Stimulated activated CD4-positive, alpha-beta T cell treated with anti-CD3 and anti-CD28 coated beads, Interleukin-15, amount 100 ng/mL, for 1 hour (primary cell): ENCODE data around the gene CACNA2D3.

Experiments
- DNase-seq, 2 donors: peaks; one replicate each; pipeline ENCODE4 v3.0.0-alpha.2; 2020; ENCODE audit warnings: low read depth in 1 of 2, low spot score in 1 of 2

The CACNA2D3 gene

GRCh38 chr3:55042591-55042990 is 920.2 kb downstream of the CACNA2D3 start:
- DNase-seq = no peak

GRCh38 chr3:55044486-55044885 is 922.1 kb downstream of the CACNA2D3 start:
- no peak for DNase-seq

GRCh38 chr3:55059027-55059629 is 936.8 kb downstream of the CACNA2D3 start:
- DNase-seq = no peak

GRCh38 chr3:55060896-55061719 is 938.8 kb downstream of the CACNA2D3 start:
- no peak for DNase-seq

GRCh38 chr3:55061720-55062034 is 939.3 kb downstream of the CACNA2D3 start:
- DNase-seq = no peak

- no peak for DNase-seq
Measured at GRCh38 chr3:55064164-55064563, 941.8 kb downstream of the CACNA2D3 start.

- no peak for DNase-seq
Measured at GRCh38 chr3:55065331-55065730, 943.0 kb downstream of the CACNA2D3 start.

- DNase-seq = no peak
Measured at GRCh38 chr3:55066551-55067047, 944.2 kb downstream of the CACNA2D3 start.

GRCh38 chr3:55069950-55070349 is 947.6 kb downstream of the CACNA2D3 start:
- no peak for DNase-seq

- DNase-seq = no peak
Measured at GRCh38 chr3:55074796-55075195, 952.4 kb downstream of the CACNA2D3 start.

- DNase-seq = no peak
Measured at GRCh38 chr3:55075846-55076245, 953.5 kb downstream of the CACNA2D3 start.

GRCh38 chr3:55077726-55078125 is 955.4 kb downstream of the CACNA2D3 start:
- no peak for DNase-seq

- no peak for DNase-seq
Measured at GRCh38 chr3:55078876-55079275, 956.5 kb downstream of the CACNA2D3 start.

GRCh38 chr3:55085231-55085630 is 962.9 kb downstream of the CACNA2D3 start:
- DNase-seq = no peak

GRCh38 chr3:55089211-55089610 is 966.9 kb downstream of the CACNA2D3 start:
- DNase-seq = no peak

- DNase-seq = no peak
Measured at GRCh38 chr3:55090291-55090690, 967.9 kb downstream of the CACNA2D3 start.

GRCh38 chr3:55090746-55091145 is 968.4 kb downstream of the CACNA2D3 start:
- DNase-seq = no peak

GRCh38 chr3:55091381-55092225 is 969.3 kb downstream of the CACNA2D3 start:
- no peak for DNase-seq

GRCh38 chr3:55094676-55095075 is 972.3 kb downstream of the CACNA2D3 start:
- no peak for DNase-seq

GRCh38 chr3:55097441-55097840 is 975.1 kb downstream of the CACNA2D3 start:
- no peak for DNase-seq

GRCh38 chr3:55105647-55106046 is 983.3 kb downstream of the CACNA2D3 start:
- no peak for DNase-seq

GRCh38 chr3:55107187-55107586 is 984.8 kb downstream of the CACNA2D3 start:
- no peak for DNase-seq
